H9 (cell line): ENCODE results near the gene HSPBP1. TPM values are rescaled to one million over a fixed set of nuclear protein-coding genes. Genes with fewer than 3 reads are reported as not detected.

ENCODE experiments used
- DNase-seq: peaks from one replicate; pipeline ENCODE4 v3.0.0-alpha.2; 2017
- H2AFZ ChIP-seq: one replicate; pipeline ENCODE4 v1.6.1; 2013; ENCODE audit warnings: mild to moderate bottlenecking, low read length, control low read depth, moderate library complexity
- H2AK5ac ChIP-seq: 2 replicates; pipeline ENCODE4 v1.6.1; 2013; ENCODE audit warnings: low read length, control low read depth, mixed read lengths; ENCODE audit not compliant: insufficient read length
- H2BK120ac ChIP-seq: one replicate; pipeline ENCODE4 v1.6.1; 2013; ENCODE audit warnings: low read depth, mild to moderate bottlenecking, low read length, control low read depth, inconsistent platforms; ENCODE audit not compliant: poor library complexity, severe bottlenecking
- H2BK12ac ChIP-seq: 2 replicates; pipeline ENCODE4 v1.6.1; 2013; ENCODE audit warnings: low read length, control low read depth, mixed read lengths, low read depth; ENCODE audit not compliant: insufficient read length
- H2BK15ac ChIP-seq: 2 replicates; pipeline ENCODE4 v1.6.1; 2013; ENCODE audit warnings: low read depth, low read length, control low read depth
- H2BK20ac ChIP-seq: one replicate; pipeline ENCODE4 v1.6.1; 2013; ENCODE audit warnings: low read depth, mild to moderate bottlenecking, low read length, control low read depth, inconsistent platforms; ENCODE audit not compliant: poor library complexity, severe bottlenecking
- H2BK5ac ChIP-seq: 2 replicates; pipeline ENCODE4 v1.6.1; 2013; ENCODE audit warnings: low read length, control low read depth, mixed read lengths; ENCODE audit not compliant: insufficient read length
- H3K14ac ChIP-seq: 2 replicates; pipeline ENCODE4 v1.6.1; 2013; ENCODE audit warnings: low read length, control low read depth; ENCODE audit not compliant: insufficient read depth
- H3K18ac ChIP-seq: 2 replicates; pipeline ENCODE4 v1.6.1; 2013; ENCODE audit warnings: low read depth, mild to moderate bottlenecking, mixed read lengths, low read length, control low read depth; ENCODE audit not compliant: insufficient read length
- H3K23ac ChIP-seq: 2 replicates; pipeline ENCODE4 v1.6.1; 2013; ENCODE audit warnings: low read length, control low read depth, mixed read lengths, low read depth; ENCODE audit not compliant: insufficient read length
- H3K23me2 ChIP-seq: 2 replicates; pipeline ENCODE4 v1.6.1; 2013; ENCODE audit warnings: low read depth, mild to moderate bottlenecking, mixed read lengths, low read length, control low read depth; ENCODE audit not compliant: insufficient read length, poor library complexity, severe bottlenecking
- H3K27ac ChIP-seq: 2 replicates; pipeline ENCODE4 v1.5.1; 2013; ENCODE audit warnings: low read length, control low read depth, mixed read lengths, low read depth; ENCODE audit not compliant: insufficient read length
- H3K27me3 ChIP-seq: 2 replicates; pipeline ENCODE4 v1.6.1; 2013; ENCODE audit warnings: low read length, control low read depth, inconsistent platforms; ENCODE audit not compliant: insufficient read depth
- H3K4ac ChIP-seq: 2 replicates; pipeline ENCODE4 v1.6.1; 2013; ENCODE audit warnings: low read depth, mild to moderate bottlenecking, control low read depth, inconsistent platforms, low read length, moderate library complexity
- H3K4me1 ChIP-seq: 2 replicates; pipeline ENCODE4 v1.6.1; 2013; ENCODE audit warnings: low read length, control low read depth, inconsistent platforms; ENCODE audit not compliant: insufficient read depth
- H3K4me2 ChIP-seq: 2 replicates; pipeline ENCODE4 v1.6.1; 2013; ENCODE audit warnings: low read length, control low read depth, mixed read lengths; ENCODE audit not compliant: insufficient read length, insufficient read depth
- H3K56ac ChIP-seq: 2 replicates; pipeline ENCODE4 v1.6.1; 2013; ENCODE audit warnings: low read depth, mild to moderate bottlenecking, mixed read lengths, low read length, control low read depth; ENCODE audit not compliant: insufficient read length
- H3K79me1 ChIP-seq: 2 replicates; pipeline ENCODE4 v1.6.1; 2013; ENCODE audit warnings: low read depth, mild to moderate bottlenecking, moderate library complexity, low read length, control low read depth, inconsistent platforms; ENCODE audit not compliant: insufficient read depth, poor library complexity, severe bottlenecking
- H3K79me2 ChIP-seq: 2 replicates; pipeline ENCODE4 v1.6.1; 2013; ENCODE audit warnings: low read length, control low read depth, inconsistent platforms; ENCODE audit not compliant: insufficient read depth
- H3K9ac ChIP-seq: 2 replicates; pipeline ENCODE4 v1.6.1; 2013; ENCODE audit warnings: low read length, control low read depth, mixed read lengths; ENCODE audit not compliant: insufficient read length; ENCODE audit errors: extremely low read depth
- H3K9me3 ChIP-seq: one replicate; pipeline ENCODE4 v1.6.1; 2013; ENCODE audit warnings: low read depth, low read length, inconsistent platforms; ENCODE audit not compliant: control insufficient read depth
- H3T11ph ChIP-seq: one replicate; pipeline ENCODE4 v1.6.1; 2013; ENCODE audit warnings: mild to moderate bottlenecking, low read length, control low read depth, inconsistent platforms
- H4K20me1 ChIP-seq: one replicate; pipeline ENCODE4 v1.6.1; 2013; ENCODE audit not compliant: control insufficient read depth, insufficient read length, insufficient read depth
- H4K5ac ChIP-seq: 2 replicates; pipeline ENCODE4 v1.6.1; 2013; ENCODE audit warnings: low read depth, mild to moderate bottlenecking, mixed read lengths, low read length, control low read depth; ENCODE audit not compliant: insufficient read length
- H4K8ac ChIP-seq: replicated peaks from 2 replicates; pipeline ENCODE4 v1.6.1; 2013; ENCODE audit warnings: low read length, control low read depth, mixed read lengths, low read depth; ENCODE audit not compliant: insufficient read length
- H4K91ac ChIP-seq: 2 replicates; pipeline ENCODE4 v1.6.1; 2013; ENCODE audit warnings: low read depth, mild to moderate bottlenecking, moderate library complexity, mixed read lengths, low read length, control low read depth; ENCODE audit not compliant: insufficient read length
- H3K27ac Mint-ChIP-seq, 3 experiments: 2 replicates in 2 of 3; 3 replicates in 1 of 3; pipeline ENCODE4 v1.8.0; 2020 to 2021; ENCODE audit warnings: mixed read lengths in 3 of 3, mild to moderate bottlenecking in 1 of 3, moderate library complexity in 1 of 3
- H3K27me3 Mint-ChIP-seq: 2 replicates; pipeline ENCODE4 v1.8.0; 2021; ENCODE audit warnings: low read depth, mild to moderate bottlenecking, moderate library complexity, mixed read lengths
- H3K36me3 Mint-ChIP-seq, 3 experiments: 2 replicates in 2 of 3; 3 replicates in 1 of 3; pipeline ENCODE4 v1.8.0; 2020 to 2021; ENCODE audit warnings: low read depth in 3 of 3, mixed read lengths in 3 of 3; ENCODE audit not compliant: insufficient read depth in 1 of 3
- H3K4me1 Mint-ChIP-seq, 2 experiments: 2 replicates each; pipeline ENCODE4 v1.8.0; 2020; ENCODE audit warnings: mixed read lengths in 2 of 2
- H3K4me3 Mint-ChIP-seq, 2 experiments: 2 replicates in 1 of 2; 3 replicates in 1 of 2; pipeline ENCODE4 v1.8.0; 2020 to 2021; ENCODE audit warnings: mild to moderate bottlenecking in 2 of 2, mixed read lengths in 2 of 2, moderate library complexity in 1 of 2
- H3K9me3 Mint-ChIP-seq, 2 experiments: 2 replicates in 1 of 2; 3 replicates in 1 of 2; pipeline ENCODE4 v1.8.0; 2020; ENCODE audit warnings: mild to moderate bottlenecking in 2 of 2, mixed read lengths in 2 of 2, moderate library complexity in 1 of 2
- CTCF ChIP-seq: fragments of 200-600 bp; sonication (generic); conservative IDR thresholded peaks from 3 replicates; pipeline ENCODE4 v1.8.0; 2021; ENCODE audit warnings: antibody characterized with exemption, mild to moderate bottlenecking
- WGBS: extraction: QIAGEN DNeasy Blood & Tissue Kit; methylation state at CpG from one replicate; pipeline ENCODE4 v1.1.7; 2013; ENCODE audit warnings: missing lambda C conversion rate, low lambda C conversion rate, mixed read lengths; ENCODE audit not compliant: insufficient read length; ENCODE audit errors: extremely low coverage; 5-methylcytosine and 5-hydroxymethylcytosine counted together
- total RNA-seq: library from RNA; stranded (reverse); gene quantifications from 2 replicates; pipeline ENCODE4 v1.2.1, GENCODE V29; 2021

HSPBP1 gene
- total RNA-seq, 1 experiment from 2014 or later: 47.4 TPM

GRCh38 chr19:55254625-55254977 lies 25.3 kb downstream of the HSPBP1 start:
- no peak overlapping the region for H3K56ac ChIP-seq
- H3K27ac Mint-ChIP-seq: peak overlapping the region in 2 of 3 experiments; percentile 88 to 89; a peak in 3 of 7 replicates
- H2BK20ac ChIP-seq: no peak overlapping the region
- peaks cover 18% of the 10 kb centered on the region for H3K79me1 ChIP-seq
- peaks cover 3% of the 10 kb centered on the region for H4K20me1 ChIP-seq
- no peak overlapping the region for H2AFZ ChIP-seq
- no peak overlapping the region for H2BK120ac ChIP-seq
- H2BK5ac ChIP-seq: no peak overlapping the region
- no peak overlapping the region for H3K27ac ChIP-seq
- H3K4me1 ChIP-seq: peaks cover 12% of the 10 kb centered on the region; the same call in 1 of the 2 replicates
- H3K27me3 ChIP-seq: no peaks in the 10 kb centered on the region
- no peaks in the 10 kb centered on the region; the same call in none of the 2 replicates for H3K27me3 Mint-ChIP-seq
- H3K14ac ChIP-seq: peak overlapping the region; percentile 25; the same call in 1 of the 2 replicates
- H3K4me1 Mint-ChIP-seq: peaks cover 44 to 46% of the 10 kb centered on the region in 2 experiments
- H4K91ac ChIP-seq: no peak overlapping the region
- no peak overlapping the region for H3K4ac ChIP-seq
- no peaks in the 10 kb centered on the region for H3K9me3 ChIP-seq
- H3K23ac ChIP-seq: no peak overlapping the region
- no peak overlapping the region for H2BK12ac ChIP-seq
- no peak overlapping the region for H2BK15ac ChIP-seq
- no peak for TF ChIP-seq CTCF
- no peak overlapping the region for H3K9ac ChIP-seq
- no peak overlapping the region for H3K4me2 ChIP-seq
- no peaks in the 10 kb centered on the region for H3K9me3 Mint-ChIP-seq
- no CpG with 5 or more reads among the region's 6 CpGs for WGBS
- H2AK5ac ChIP-seq: no peak overlapping the region
- H4K5ac ChIP-seq: no peak overlapping the region
- DNase-seq: no peak
- peaks cover 55% of the 10 kb centered on the region; the same call in 1 of the 2 replicates for H3K79me2 ChIP-seq
- no peak overlapping the region for H4K8ac ChIP-seq
- peak overlapping the region in 1 of 2 experiments; percentile 19; a peak in 1 of 5 replicates for H3K4me3 Mint-ChIP-seq
- no peak overlapping the region for H3K18ac ChIP-seq
- H3K23me2 ChIP-seq: peaks cover 9% of the 10 kb centered on the region
- H3K36me3 Mint-ChIP-seq: peaks cover 2 to 13% (median 7%) of the 10 kb centered on the region in 3 experiments; a peak in 6 of 7 replicates
- H3T11ph ChIP-seq: no peak overlapping the region
